GM21529 (cell line): ENCODE results near the gene AHCYL2.
A peak's percentile ranks its signal among the peaks of the same experiment; 100 is the strongest.
"Not testable (repeated sequence)": the region's sequence is repeated elsewhere in the genome, so short reads cannot be mapped to it uniquely, and the experiment has no call there.

ENCODE experiments used
- ATAC-seq: cut with Tn5 transposase; IDR thresholded peaks from one replicate; pipeline ENCODE4 v1.9.1; 2021; ENCODE audit not compliant: unreplicated experiment

AHCYL2 gene

GRCh38 chr7:129240119-129240820, 15.4 kb downstream of the AHCYL2 start:
- ATAC-seq: no peak

GRCh38 chr7:129244220-129244619, 19.4 kb downstream of the AHCYL2 start:
- no peak for ATAC-seq

- no peak for ATAC-seq
Observed at GRCh38 chr7:129245533-129245932, 20.7 kb downstream of the AHCYL2 start.

- no peak for ATAC-seq
Observed at GRCh38 chr7:129247087-129247486, 22.3 kb downstream of the AHCYL2 start.

GRCh38 chr7:129252128-129252527, 27.3 kb downstream of the AHCYL2 start:
- ATAC-seq: no peak

GRCh38 chr7:129252603-129253002, 27.8 kb downstream of the AHCYL2 start:
- not testable (repeated sequence) for ATAC-seq

GRCh38 chr7:129255800-129256199, 31.0 kb downstream of the AHCYL2 start:
- no peak for ATAC-seq

- no peak for ATAC-seq
Observed at GRCh38 chr7:129256221-129256620, 31.4 kb downstream of the AHCYL2 start.

- ATAC-seq: no peak
Observed at GRCh38 chr7:129257168-129257567, 32.3 kb downstream of the AHCYL2 start.

- ATAC-seq: no peak
Observed at GRCh38 chr7:129258649-129259389, 34.0 kb downstream of the AHCYL2 start.

- no peak for ATAC-seq
Observed at GRCh38 chr7:129262324-129262723, 37.5 kb downstream of the AHCYL2 start.

GRCh38 chr7:129263168-129263567, 38.3 kb downstream of the AHCYL2 start:
- ATAC-seq: no peak

GRCh38 chr7:129264534-129264933, 39.7 kb downstream of the AHCYL2 start:
- no peak for ATAC-seq

GRCh38 chr7:129265328-129265727, 40.5 kb downstream of the AHCYL2 start:
- ATAC-seq: no peak

GRCh38 chr7:129266181-129266580, 41.4 kb downstream of the AHCYL2 start:
- no peak for ATAC-seq

GRCh38 chr7:129270077-129270476, 45.2 kb downstream of the AHCYL2 start:
- ATAC-seq: no peak

GRCh38 chr7:129271500-129272355, 46.9 kb downstream of the AHCYL2 start:
- peak; percentile 68 for ATAC-seq

GRCh38 chr7:129273936-129274335, 49.1 kb downstream of the AHCYL2 start:
- no peak for ATAC-seq

GRCh38 chr7:129277629-129278028, 52.8 kb downstream of the AHCYL2 start:
- ATAC-seq: no peak

GRCh38 chr7:129278688-129279087, 53.9 kb downstream of the AHCYL2 start:
- no peak for ATAC-seq

GRCh38 chr7:129279757-129280156, 54.9 kb downstream of the AHCYL2 start:
- no peak for ATAC-seq

- ATAC-seq: no peak
Observed at GRCh38 chr7:129281163-129281562, 56.3 kb downstream of the AHCYL2 start.
